HL-60 (cell line): ENCODE data around the gene GJA5.
"Not testable (repeated sequence)": the region's sequence is repeated elsewhere in the genome, so short reads cannot be mapped to it uniquely, and the experiment has no call there.

Source experiments
- DNase-seq, 2 experiments: peaks; one replicate each; pipeline ENCODE4 v3.0.0-alpha.2; 2010 to 2020; ENCODE audit warnings: low read depth in 1 of 2, low spot score in 1 of 2
- H3K27ac ChIP-seq: fragments of 250-450 bp; sonication (Bioruptor Pico); replicated peaks from 2 replicates; pipeline ENCODE4 v1.5.1; 2020; ENCODE audit warnings: mild to moderate bottlenecking, moderate library complexity
- H3K27me3 ChIP-seq: fragments of 250-450 bp; sonication (Bioruptor Pico); 2 replicates; pipeline ENCODE4 v1.5.1; 2021; ENCODE audit warnings: mild to moderate bottlenecking, moderate library complexity; ENCODE audit not compliant: insufficient read depth, poor library complexity, severe bottlenecking
- H3K4me3 ChIP-seq: replicated peaks from 2 replicates; pipeline ENCODE4 v1.5.1; 2011; ENCODE audit warnings: mild to moderate bottlenecking, control low read depth, low read length; ENCODE audit not compliant: insufficient read depth
- GABPA ChIP-seq: IDR thresholded peaks from 2 replicates; pipeline ENCODE4 v1.6.1; 2012; ENCODE audit warnings: low read depth
- POLR2AphosphoS5 ChIP-seq: IDR thresholded peaks from 2 replicates; pipeline ENCODE4 v1.6.1; 2012; ENCODE audit warnings: low read depth
- SPI1 ChIP-seq: IDR thresholded peaks from 2 replicates; pipeline ENCODE4 v1.6.1; 2012; ENCODE audit warnings: low read depth, mild to moderate bottlenecking, borderline replicate concordance
- TF ChIP-seq, protein P1 (sequence below): IDR thresholded peaks from one replicate; pipeline ENCODE4 v1.5.1; 2011; ENCODE audit warnings: low read length, control low read depth, inconsistent platforms; ENCODE audit not compliant: insufficient read depth
- TF ChIP-seq, protein P2 (sequence below): IDR thresholded peaks from 2 replicates; pipeline ENCODE4 v1.6.1; 2012; ENCODE audit warnings: low read depth; ENCODE audit not compliant: insufficient replicate concordance

GJA5 gene

DNA sequence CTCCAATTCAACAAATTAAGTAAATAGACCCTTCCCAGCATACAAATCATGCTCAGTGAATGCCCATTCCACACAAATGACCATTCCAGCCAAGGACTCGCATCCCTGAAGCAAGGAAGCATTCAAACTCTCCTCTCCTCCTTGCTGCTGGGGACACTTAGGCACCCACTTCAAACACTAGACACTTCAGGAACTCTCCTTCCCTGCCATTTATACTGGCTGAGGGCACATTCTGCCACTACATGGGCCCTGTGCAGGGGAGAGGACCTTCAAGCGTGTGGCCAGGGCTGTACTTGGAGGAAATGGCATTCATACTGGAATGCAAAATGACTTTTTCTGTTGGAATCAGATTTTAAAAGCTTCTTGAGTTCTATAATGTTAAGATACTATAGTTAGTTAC is 22.3 kb downstream of the GJA5 start:
- Histone ChIP-seq H3K27ac (no peak overlapping the region), H3K4me3 (no peak overlapping the region), H3K27me3 (peaks cover 3% of the 10 kb centered on the region)
- no peak for DNase-seq
- TF ChIP-seq, protein P1, sequence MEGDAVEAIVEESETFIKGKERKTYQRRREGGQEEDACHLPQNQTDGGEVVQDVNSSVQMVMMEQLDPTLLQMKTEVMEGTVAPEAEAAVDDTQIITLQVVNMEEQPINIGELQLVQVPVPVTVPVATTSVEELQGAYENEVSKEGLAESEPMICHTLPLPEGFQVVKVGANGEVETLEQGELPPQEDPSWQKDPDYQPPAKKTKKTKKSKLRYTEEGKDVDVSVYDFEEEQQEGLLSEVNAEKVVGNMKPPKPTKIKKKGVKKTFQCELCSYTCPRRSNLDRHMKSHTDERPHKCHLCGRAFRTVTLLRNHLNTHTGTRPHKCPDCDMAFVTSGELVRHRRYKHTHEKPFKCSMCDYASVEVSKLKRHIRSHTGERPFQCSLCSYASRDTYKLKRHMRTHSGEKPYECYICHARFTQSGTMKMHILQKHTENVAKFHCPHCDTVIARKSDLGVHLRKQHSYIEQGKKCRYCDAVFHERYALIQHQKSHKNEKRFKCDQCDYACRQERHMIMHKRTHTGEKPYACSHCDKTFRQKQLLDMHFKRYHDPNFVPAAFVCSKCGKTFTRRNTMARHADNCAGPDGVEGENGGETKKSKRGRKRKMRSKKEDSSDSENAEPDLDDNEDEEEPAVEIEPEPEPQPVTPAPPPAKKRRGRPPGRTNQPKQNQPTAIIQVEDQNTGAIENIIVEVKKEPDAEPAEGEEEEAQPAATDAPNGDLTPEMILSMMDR: no peak
- TF ChIP-seq POLR2AphosphoS5 (no peak), SPI1 (no peak), GABPA (no peak)
- TF ChIP-seq, protein P2, sequence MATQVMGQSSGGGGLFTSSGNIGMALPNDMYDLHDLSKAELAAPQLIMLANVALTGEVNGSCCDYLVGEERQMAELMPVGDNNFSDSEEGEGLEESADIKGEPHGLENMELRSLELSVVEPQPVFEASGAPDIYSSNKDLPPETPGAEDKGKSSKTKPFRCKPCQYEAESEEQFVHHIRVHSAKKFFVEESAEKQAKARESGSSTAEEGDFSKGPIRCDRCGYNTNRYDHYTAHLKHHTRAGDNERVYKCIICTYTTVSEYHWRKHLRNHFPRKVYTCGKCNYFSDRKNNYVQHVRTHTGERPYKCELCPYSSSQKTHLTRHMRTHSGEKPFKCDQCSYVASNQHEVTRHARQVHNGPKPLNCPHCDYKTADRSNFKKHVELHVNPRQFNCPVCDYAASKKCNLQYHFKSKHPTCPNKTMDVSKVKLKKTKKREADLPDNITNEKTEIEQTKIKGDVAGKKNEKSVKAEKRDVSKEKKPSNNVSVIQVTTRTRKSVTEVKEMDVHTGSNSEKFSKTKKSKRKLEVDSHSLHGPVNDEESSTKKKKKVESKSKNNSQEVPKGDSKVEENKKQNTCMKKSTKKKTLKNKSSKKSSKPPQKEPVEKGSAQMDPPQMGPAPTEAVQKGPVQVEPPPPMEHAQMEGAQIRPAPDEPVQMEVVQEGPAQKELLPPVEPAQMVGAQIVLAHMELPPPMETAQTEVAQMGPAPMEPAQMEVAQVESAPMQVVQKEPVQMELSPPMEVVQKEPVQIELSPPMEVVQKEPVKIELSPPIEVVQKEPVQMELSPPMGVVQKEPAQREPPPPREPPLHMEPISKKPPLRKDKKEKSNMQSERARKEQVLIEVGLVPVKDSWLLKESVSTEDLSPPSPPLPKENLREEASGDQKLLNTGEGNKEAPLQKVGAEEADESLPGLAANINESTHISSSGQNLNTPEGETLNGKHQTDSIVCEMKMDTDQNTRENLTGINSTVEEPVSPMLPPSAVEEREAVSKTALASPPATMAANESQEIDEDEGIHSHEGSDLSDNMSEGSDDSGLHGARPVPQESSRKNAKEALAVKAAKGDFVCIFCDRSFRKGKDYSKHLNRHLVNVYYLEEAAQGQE: no peak

DNA sequence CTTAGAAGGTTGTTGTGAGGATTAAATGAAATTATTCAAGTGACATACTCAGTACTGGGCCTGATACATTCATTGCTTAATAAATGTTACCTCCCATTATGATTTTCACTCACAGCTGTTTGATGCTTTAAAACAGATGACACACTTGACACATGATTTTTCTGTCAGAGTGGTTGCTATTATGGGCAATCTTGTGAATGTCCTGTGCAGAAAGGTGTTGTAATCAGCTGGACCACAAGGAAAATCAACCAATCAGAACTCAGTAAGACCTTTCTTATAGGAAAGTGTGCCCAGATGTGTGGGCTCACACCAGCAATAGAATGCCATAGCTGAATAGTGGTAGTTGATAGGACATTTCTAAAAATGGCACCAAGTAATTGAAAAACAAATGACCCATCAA is 23.5 kb downstream of the GJA5 start:
- Histone ChIP-seq H3K27ac (no peak overlapping the region), H3K4me3 (no peak overlapping the region), H3K27me3 (peaks cover 3% of the 10 kb centered on the region)
- TF ChIP-seq, protein P2: no peak
- TF ChIP-seq SPI1 (no peak), POLR2AphosphoS5 (no peak), GABPA (no peak)
- no peak for DNase-seq

DNA sequence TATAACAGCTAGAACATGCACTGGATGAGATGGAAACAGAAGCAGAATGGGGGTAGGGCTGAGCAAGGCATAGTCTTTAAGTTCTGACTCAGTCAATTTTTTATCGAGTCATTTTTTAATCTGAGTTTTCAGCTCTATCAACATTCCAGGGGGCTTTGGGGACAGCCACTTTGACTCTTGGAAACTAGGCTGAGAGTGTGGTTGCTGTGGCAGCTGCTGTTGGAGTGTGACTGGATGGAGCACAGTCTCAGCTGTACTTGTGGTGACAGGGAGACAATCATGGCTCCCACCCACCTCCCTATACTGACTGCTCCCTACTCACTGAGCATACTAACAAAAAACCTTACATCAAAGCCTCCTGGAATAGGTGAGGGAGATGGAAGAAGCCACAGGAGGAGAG is 25.0 kb downstream of the GJA5 start:
- Histone ChIP-seq H3K4me3 (no peak overlapping the region), H3K27ac (no peak overlapping the region), H3K27me3 (peaks cover 8% of the 10 kb centered on the region)
- no peak for DNase-seq
- TF ChIP-seq, protein P2: no peak
- TF ChIP-seq SPI1: no peak
- no peak for TF ChIP-seq GABPA
- no peak for TF ChIP-seq POLR2AphosphoS5
- TF ChIP-seq, protein P1: no peak

GRCh38 chr1:147734291-147734841 is 26.0 kb downstream of the GJA5 start:
- H3K4me3 ChIP-seq, H3K27ac ChIP-seq, H3K27me3 ChIP-seq, DNase-seq: not testable (repeated sequence)
